HL-60 (cell line): Measurements from ENCODE around the gene ITGB2.

ENCODE experiments used
- POLR2AphosphoS5 ChIP-seq: IDR thresholded peaks from 2 replicates; pipeline ENCODE4 v1.6.1; 2012; ENCODE audit warnings: low read depth
- SPI1 ChIP-seq: IDR thresholded peaks from 2 replicates; pipeline ENCODE4 v1.6.1; 2012; ENCODE audit warnings: low read depth, mild to moderate bottlenecking, borderline replicate concordance
- TF ChIP-seq, protein P1 (sequence below): IDR thresholded peaks from one replicate; pipeline ENCODE4 v1.5.1; 2011; ENCODE audit warnings: low read length, control low read depth, inconsistent platforms; ENCODE audit not compliant: insufficient read depth
- TF ChIP-seq, protein P2 (sequence below): IDR thresholded peaks from 2 replicates; pipeline ENCODE4 v1.6.1; 2012; ENCODE audit warnings: low read depth; ENCODE audit not compliant: insufficient replicate concordance

DNA sequence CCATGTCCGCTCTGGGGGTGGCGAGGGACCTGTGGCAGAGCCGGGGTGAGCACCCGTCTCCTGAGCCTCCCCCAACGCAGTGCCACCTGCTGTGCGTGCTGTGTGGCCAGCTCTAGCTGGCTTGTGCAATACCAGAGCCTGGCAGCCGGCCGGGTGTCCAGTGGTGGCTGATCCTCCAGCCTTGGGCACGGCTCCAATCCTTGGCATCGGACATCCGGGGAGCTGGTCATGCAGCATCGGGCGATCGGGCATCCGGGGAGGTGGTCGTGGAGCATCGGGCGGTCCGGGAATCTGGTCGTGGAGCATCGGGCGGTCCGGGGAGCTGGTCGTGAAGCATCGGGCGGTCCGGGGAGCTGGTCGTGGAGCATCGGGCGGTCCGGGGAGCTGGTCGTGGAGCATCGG lies 27.2 kb upstream of the ITGB2 start:
- TF ChIP-seq, protein P1, sequence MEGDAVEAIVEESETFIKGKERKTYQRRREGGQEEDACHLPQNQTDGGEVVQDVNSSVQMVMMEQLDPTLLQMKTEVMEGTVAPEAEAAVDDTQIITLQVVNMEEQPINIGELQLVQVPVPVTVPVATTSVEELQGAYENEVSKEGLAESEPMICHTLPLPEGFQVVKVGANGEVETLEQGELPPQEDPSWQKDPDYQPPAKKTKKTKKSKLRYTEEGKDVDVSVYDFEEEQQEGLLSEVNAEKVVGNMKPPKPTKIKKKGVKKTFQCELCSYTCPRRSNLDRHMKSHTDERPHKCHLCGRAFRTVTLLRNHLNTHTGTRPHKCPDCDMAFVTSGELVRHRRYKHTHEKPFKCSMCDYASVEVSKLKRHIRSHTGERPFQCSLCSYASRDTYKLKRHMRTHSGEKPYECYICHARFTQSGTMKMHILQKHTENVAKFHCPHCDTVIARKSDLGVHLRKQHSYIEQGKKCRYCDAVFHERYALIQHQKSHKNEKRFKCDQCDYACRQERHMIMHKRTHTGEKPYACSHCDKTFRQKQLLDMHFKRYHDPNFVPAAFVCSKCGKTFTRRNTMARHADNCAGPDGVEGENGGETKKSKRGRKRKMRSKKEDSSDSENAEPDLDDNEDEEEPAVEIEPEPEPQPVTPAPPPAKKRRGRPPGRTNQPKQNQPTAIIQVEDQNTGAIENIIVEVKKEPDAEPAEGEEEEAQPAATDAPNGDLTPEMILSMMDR = no peak
- no peak for TF ChIP-seq POLR2AphosphoS5
- TF ChIP-seq, protein P2, sequence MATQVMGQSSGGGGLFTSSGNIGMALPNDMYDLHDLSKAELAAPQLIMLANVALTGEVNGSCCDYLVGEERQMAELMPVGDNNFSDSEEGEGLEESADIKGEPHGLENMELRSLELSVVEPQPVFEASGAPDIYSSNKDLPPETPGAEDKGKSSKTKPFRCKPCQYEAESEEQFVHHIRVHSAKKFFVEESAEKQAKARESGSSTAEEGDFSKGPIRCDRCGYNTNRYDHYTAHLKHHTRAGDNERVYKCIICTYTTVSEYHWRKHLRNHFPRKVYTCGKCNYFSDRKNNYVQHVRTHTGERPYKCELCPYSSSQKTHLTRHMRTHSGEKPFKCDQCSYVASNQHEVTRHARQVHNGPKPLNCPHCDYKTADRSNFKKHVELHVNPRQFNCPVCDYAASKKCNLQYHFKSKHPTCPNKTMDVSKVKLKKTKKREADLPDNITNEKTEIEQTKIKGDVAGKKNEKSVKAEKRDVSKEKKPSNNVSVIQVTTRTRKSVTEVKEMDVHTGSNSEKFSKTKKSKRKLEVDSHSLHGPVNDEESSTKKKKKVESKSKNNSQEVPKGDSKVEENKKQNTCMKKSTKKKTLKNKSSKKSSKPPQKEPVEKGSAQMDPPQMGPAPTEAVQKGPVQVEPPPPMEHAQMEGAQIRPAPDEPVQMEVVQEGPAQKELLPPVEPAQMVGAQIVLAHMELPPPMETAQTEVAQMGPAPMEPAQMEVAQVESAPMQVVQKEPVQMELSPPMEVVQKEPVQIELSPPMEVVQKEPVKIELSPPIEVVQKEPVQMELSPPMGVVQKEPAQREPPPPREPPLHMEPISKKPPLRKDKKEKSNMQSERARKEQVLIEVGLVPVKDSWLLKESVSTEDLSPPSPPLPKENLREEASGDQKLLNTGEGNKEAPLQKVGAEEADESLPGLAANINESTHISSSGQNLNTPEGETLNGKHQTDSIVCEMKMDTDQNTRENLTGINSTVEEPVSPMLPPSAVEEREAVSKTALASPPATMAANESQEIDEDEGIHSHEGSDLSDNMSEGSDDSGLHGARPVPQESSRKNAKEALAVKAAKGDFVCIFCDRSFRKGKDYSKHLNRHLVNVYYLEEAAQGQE = no peak
- TF ChIP-seq SPI1 = no peak
